Gastroesophageal sphincter (tissue), 4 donors: ENCODE measurements around the gene NTSR1. TPM values are rescaled to one million over a fixed set of nuclear protein-coding genes. Genes with fewer than 3 reads are reported as not detected.

Source experiments
- ATAC-seq: fragments of 150-250 bp; one replicate; pipeline ENCODE4 v1.9.1; 2016; ENCODE audit warnings: mild to moderate bottlenecking, moderate library complexity
- H3K27ac ChIP-seq, 4 donors: fragments of 200-600 bp; sonication (generic) in 3 of 4; 1 replicate in 3 of 4; 2 replicates in 1 of 4; pipeline ENCODE4 v1.5.1; 2016 to 2019
- H3K27me3 ChIP-seq: fragments of 200-600 bp; sonication (generic); one replicate; pipeline ENCODE4 v1.5.1; 2019
- H3K36me3 ChIP-seq, 2 donors: fragments of 200-600 bp; sonication (generic); one replicate each; pipeline ENCODE4 v1.5.1; 2019; ENCODE audit warnings: control low read depth in 1 of 2
- H3K4me1 ChIP-seq, 3 donors: fragments of 200-600 bp; sonication (generic); 1 replicate in 2 of 3; 2 replicates in 1 of 3; pipeline ENCODE4 v1.5.1; 2016 to 2019; ENCODE audit warnings: control low read depth in 2 of 3
- H3K4me3 ChIP-seq, 2 donors: fragments of 200-600 bp; sonication (generic); one replicate each; pipeline ENCODE4 v1.5.1; 2019; ENCODE audit warnings: mild to moderate bottlenecking in 1 of 2, moderate library complexity in 1 of 2
- H3K9me3 ChIP-seq, 3 donors: fragments of 200-600 bp; sonication (generic); one replicate each; pipeline ENCODE4 v1.5.1; 2017 to 2019; ENCODE audit warnings: control low read depth in 2 of 3
- EP300 ChIP-seq: sonication (generic); formaldehyde crosslinking; IDR thresholded peaks from one replicate; pipeline ENCODE4 v1.6.1; 2017; ENCODE audit warnings: antibody characterized with exemption, mild to moderate bottlenecking
- POLR2A ChIP-seq, 2 donors: fragments of 450-650 bp; IDR thresholded peaks; one replicate each; pipeline ENCODE4 v1.6.1; 2017; ENCODE audit warnings: antibody characterized with exemption in 2 of 2, mild to moderate bottlenecking in 2 of 2, moderate library complexity in 1 of 2
- POLR2AphosphoS5 ChIP-seq: sonication (generic); formaldehyde crosslinking; IDR thresholded peaks from one replicate; pipeline ENCODE4 v1.6.1; 2017; ENCODE audit warnings: antibody characterized with exemption
- WGBS, 2 donors: methylation state at CpG; one replicate each; pipeline ENCODE4 v1.1.5; 2018; ENCODE audit warnings: low coverage in 1 of 2; 5-methylcytosine and 5-hydroxymethylcytosine counted together
- total RNA-seq, 4 donors: library from RNA; depleted of rRNA; stranded (reverse); fragments of >200 nt; gene quantifications; one replicate each; pipeline ENCODE4 v1.1.0, GENCODE V29; 2016
- TF ChIP-seq, protein P1 (sequence below), 4 experiments: fragments of 200-600 bp in 2 of 4; fragments of 450-650 bp in 2 of 4; sonication (generic) in 1 of 4; IDR thresholded peaks; one replicate each; pipeline ENCODE4 v1.5.1; 2017 to 2019; ENCODE audit warnings: antibody characterized with exemption in 4 of 4, mild to moderate bottlenecking in 2 of 4, moderate library complexity in 2 of 4

The NTSR1 gene
- total RNA-seq, 4 donors from 2014 or later = 0.13 to 0.85 (median 0.19) TPM

DNA sequence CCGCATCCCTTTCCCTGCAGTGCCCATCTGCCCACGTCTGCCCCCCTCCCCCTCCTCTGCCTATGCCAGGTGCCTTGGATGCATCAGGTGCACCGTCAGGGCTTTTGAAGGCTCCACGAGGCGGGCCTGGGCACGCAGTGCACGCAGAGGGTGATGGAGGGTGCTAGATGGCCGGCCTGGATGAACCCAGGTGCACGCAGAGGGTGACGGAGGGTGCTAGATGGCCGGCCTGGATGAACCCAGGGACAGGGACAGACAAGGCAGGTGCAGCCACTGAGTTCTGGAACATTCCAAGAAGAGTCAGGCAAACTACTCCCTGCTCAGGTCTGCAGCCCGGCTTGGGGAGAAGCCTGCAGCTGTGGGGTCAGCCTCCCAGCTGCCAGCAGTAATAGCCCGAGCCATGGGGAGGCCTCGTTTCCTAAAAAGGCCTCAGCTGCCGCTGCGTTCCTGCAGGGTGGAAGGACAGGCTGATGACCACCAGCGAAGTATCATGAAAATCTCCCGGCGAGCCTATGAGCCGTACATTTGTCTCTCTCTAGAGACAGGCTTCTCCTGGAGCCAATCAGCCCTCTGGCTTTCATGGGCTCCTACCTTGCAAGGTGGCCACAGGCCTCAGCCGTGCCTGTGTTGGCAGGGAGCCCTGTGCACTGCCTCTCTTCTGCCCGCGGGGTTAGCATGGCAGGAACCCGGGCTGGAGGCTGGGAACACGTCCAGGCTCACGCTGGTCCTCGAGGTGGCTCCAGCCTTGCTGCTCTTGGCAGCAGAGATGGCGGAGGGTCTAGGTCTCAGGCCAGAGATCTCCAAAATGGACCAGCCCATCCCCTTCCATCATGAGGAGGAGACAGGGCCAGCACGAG lies 29.6 kb downstream of the NTSR1 start:
- WGBS, 2 donors = 68 to 100% methylated on average over 1 to 3 of the region's 29 CpGs
- no peaks in the 10 kb centered on the region for H3K36me3 ChIP-seq
- no peak for ATAC-seq
- H3K27ac ChIP-seq = no peak overlapping the region
- peaks cover 0 to 9% (median 0%) of the 10 kb centered on the region in 3 donors for H3K4me1 ChIP-seq
- no peak overlapping the region for H3K4me3 ChIP-seq
- TF ChIP-seq EP300 (no peak), POLR2AphosphoS5 (no peak), POLR2A (IDR thresholded peaks at IDR 0.05) (no peak)
- TF ChIP-seq, protein P1, sequence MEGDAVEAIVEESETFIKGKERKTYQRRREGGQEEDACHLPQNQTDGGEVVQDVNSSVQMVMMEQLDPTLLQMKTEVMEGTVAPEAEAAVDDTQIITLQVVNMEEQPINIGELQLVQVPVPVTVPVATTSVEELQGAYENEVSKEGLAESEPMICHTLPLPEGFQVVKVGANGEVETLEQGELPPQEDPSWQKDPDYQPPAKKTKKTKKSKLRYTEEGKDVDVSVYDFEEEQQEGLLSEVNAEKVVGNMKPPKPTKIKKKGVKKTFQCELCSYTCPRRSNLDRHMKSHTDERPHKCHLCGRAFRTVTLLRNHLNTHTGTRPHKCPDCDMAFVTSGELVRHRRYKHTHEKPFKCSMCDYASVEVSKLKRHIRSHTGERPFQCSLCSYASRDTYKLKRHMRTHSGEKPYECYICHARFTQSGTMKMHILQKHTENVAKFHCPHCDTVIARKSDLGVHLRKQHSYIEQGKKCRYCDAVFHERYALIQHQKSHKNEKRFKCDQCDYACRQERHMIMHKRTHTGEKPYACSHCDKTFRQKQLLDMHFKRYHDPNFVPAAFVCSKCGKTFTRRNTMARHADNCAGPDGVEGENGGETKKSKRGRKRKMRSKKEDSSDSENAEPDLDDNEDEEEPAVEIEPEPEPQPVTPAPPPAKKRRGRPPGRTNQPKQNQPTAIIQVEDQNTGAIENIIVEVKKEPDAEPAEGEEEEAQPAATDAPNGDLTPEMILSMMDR (IDR thresholded peaks at IDR 0.05) = no peak
- H3K27me3 ChIP-seq = peaks cover 88% of the 10 kb centered on the region
- H3K9me3 ChIP-seq = no peaks in the 10 kb centered on the region

DNA sequence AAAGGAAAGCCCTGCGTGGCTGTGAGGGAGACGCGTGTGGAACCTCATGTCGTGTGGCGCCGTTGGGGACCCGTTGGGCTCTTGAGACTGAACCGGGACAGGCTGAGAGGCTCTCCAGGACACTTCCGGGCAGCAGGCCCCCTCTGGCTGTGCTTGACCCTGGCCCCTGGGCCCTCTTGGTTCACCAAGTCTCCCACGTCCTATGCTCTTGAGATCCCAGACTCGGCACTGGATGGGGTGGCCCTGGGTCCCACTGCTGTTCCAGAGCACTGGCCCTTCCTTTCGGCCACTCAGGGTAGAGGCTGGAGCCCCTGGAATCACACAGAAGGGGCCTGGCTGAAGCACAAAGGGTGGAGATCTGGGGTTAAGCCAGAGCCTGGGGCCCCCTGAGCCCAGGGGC lies 30.4 kb downstream of the NTSR1 start:
- no peaks in the 10 kb centered on the region for H3K36me3 ChIP-seq
- no peak for ATAC-seq
- no peak overlapping the region for H3K4me3 ChIP-seq
- H3K4me1 ChIP-seq = peaks cover 0 to 9% (median 0%) of the 10 kb centered on the region in 3 donors
- H3K9me3 ChIP-seq = no peaks in the 10 kb centered on the region
- 100% methylated on average over 3 of the region's 12 CpGs; no CpG with 5 or more reads in 1 of the 2 donors for WGBS, 2 donors
- TF ChIP-seq POLR2AphosphoS5 = no peak
- TF ChIP-seq, protein P1 (IDR thresholded peaks at IDR 0.05) = no peak
- no peak for TF ChIP-seq POLR2A (IDR thresholded peaks at IDR 0.05)
- H3K27ac ChIP-seq = no peak overlapping the region
- peaks cover 92% of the 10 kb centered on the region for H3K27me3 ChIP-seq

DNA sequence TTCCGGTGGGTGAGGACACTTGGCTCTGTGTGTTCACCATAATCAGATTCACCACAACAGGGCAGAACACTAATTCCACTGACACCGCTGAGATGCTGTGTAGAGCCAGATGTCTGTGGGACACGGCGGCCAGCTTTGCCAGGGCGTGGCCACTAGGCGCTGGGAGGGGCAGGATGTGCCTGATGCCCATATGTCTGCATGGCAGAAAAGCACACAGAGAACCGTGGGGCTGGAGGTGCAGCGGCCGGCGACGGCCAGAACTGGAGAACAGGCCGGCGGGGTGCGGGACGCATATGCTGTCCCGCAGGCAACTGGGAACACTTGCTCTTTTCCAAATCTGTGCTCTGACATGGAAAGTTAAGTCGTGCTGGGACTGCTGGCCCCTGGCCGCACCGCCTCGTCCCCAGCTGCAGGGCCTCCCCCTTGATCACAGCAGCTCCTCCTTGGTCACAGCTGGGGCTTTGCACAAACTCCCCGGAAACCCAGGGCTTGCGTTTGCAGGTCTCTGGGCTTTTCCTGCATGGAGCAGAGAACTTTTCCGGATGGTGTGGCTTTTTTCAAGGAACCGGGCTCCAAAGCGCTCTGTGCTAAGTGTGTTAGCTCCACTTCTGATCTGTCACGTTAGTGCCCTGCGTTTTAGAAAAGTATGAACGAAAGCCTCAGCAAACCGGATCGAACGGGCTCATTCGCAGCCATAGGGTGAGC lies 31.1 kb downstream of the NTSR1 start:
- 60 to 75% methylated on average over 1 to 2 of the region's 32 CpGs for WGBS, 2 donors
- Histone ChIP-seq H3K4me3 (no peak overlapping the region), H3K27ac (no peak overlapping the region), H3K27me3 (peaks cover 88% of the 10 kb centered on the region), H3K36me3 (no peaks in the 10 kb centered on the region), H3K9me3 (no peaks in the 10 kb centered on the region), H3K4me1 (peaks cover 0 to 9% (median 0%) of the 10 kb centered on the region in 3 donors)
- TF ChIP-seq EP300 (no peak), POLR2A (IDR thresholded peaks at IDR 0.05) (no peak), POLR2AphosphoS5 (no peak)
- TF ChIP-seq, protein P1 (IDR thresholded peaks at IDR 0.05) = no peak
- ATAC-seq = peak; percentile 40

DNA sequence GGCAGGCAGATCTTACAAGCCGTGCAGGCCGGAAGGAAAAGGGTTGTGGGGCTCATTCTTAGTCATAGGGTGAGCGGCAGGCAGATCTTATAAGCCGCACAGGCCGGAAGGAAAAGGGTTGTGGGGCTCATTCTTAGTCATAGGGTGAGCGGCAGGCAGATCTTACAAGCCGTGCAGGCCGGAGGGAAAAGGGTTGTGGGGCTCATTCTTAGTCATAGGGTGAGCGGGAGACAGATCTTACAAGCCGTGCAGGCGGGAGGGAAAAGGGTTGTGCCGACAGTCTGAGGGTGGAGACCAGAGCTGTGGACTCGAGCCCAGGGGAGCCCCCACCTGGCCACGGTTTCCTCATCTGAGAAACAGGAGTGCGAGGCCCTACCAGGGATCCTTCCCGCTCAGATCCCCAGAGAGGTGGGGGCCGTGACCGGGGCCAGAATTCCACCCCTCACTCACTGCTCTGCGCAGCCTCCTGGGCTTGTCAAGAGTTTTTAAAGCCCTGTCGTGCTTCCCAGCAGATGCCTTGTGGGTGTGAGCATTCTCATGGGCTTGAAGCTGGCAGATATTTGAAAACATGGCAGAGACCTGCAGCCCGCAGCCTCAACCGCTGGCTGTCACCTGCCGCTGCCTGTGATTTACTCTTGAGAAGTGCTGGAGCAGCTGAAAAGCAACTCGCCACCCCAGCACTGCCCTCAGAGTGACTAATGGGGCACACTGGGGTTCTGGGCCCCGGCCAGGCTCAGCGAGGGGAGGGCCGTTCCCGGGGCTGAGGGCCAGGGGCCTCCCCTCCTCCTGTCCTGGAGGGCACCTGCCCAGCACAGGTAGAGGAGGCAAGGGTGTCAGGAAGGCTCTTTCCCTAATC lies 31.9 kb downstream of the NTSR1 start:
- H3K4me3 ChIP-seq = no peak overlapping the region

More for the DNA sequence above, 31.9 kb downstream of the NTSR1 start:
- WGBS, 2 donors = 58 to 81% methylated on average over 9 to 11 of the region's 28 CpGs
- Histone ChIP-seq H3K4me1 (peaks cover 0 to 9% (median 0%) of the 10 kb centered on the region in 3 donors), H3K36me3 (no peaks in the 10 kb centered on the region), H3K27me3 (peaks cover 83% of the 10 kb centered on the region), H3K9me3 (no peaks in the 10 kb centered on the region), H3K27ac (peak overlapping the region in 2 of 4 donors; percentile 10 to 24)
- TF ChIP-seq, protein P1 (IDR thresholded peaks at IDR 0.05) = no peak
- no peak for TF ChIP-seq POLR2A (IDR thresholded peaks at IDR 0.05)
- no peak for TF ChIP-seq EP300
- no peak for TF ChIP-seq POLR2AphosphoS5
- ATAC-seq = peak; percentile 34
